AG09309 (cell line): Measurements from ENCODE around the gene CHCHD3.

ENCODE experiments used
- DNase-seq: peaks from one replicate; pipeline ENCODE4 v3.0.0-alpha.2; 2010; ENCODE audit warnings: low read depth
- H3K4me3 ChIP-seq: 2 replicates; pipeline ENCODE4 v1.5.1; 2011; ENCODE audit warnings: mild to moderate bottlenecking, low read depth, low read length, moderate library complexity; ENCODE audit not compliant: control insufficient read depth
- TF ChIP-seq, protein P1 (sequence below): IDR thresholded peaks from 2 replicates; pipeline ENCODE4 v1.5.1; 2011; ENCODE audit warnings: mild to moderate bottlenecking, low read depth, low read length, inconsistent platforms; ENCODE audit not compliant: insufficient read depth, control insufficient read depth; ENCODE audit errors: missing control alignments

Gene CHCHD3

GRCh38 chr7:132735476-132735875 lies 346.4 kb downstream of the CHCHD3 start:
- H3K4me3 ChIP-seq, result no peak overlapping the region

More at GRCh38 chr7:132735476-132735875, 346.4 kb downstream of the CHCHD3 start:
- no peak for DNase-seq
- TF ChIP-seq, protein P1, sequence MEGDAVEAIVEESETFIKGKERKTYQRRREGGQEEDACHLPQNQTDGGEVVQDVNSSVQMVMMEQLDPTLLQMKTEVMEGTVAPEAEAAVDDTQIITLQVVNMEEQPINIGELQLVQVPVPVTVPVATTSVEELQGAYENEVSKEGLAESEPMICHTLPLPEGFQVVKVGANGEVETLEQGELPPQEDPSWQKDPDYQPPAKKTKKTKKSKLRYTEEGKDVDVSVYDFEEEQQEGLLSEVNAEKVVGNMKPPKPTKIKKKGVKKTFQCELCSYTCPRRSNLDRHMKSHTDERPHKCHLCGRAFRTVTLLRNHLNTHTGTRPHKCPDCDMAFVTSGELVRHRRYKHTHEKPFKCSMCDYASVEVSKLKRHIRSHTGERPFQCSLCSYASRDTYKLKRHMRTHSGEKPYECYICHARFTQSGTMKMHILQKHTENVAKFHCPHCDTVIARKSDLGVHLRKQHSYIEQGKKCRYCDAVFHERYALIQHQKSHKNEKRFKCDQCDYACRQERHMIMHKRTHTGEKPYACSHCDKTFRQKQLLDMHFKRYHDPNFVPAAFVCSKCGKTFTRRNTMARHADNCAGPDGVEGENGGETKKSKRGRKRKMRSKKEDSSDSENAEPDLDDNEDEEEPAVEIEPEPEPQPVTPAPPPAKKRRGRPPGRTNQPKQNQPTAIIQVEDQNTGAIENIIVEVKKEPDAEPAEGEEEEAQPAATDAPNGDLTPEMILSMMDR, result no peak
